AG04449 (cell line): Measurements from ENCODE around the gene ITGB8.

Source experiments
- CTCF ChIA-PET: fragments of 350-600 bp; formaldehyde crosslinking; extraction: SDS; loops from one replicate; lab custom pipeline; 2021; ENCODE audit warnings: antibody characterized with exemption; lab: Yijun Ruan, JAX
- POLR2A ChIA-PET: fragments of 400-600, 350-600 bp; formaldehyde crosslinking; extraction: SDS; loops from one replicate; lab custom pipeline; 2020; ENCODE audit warnings: antibody characterized with exemption, inconsistent platforms; lab: Yijun Ruan, JAX
- DNase-seq: peaks from one replicate; pipeline ENCODE4 v3.0.0-alpha.2; 2010; ENCODE audit warnings: low read depth, low spot score
- H3K4me3 ChIP-seq: 2 replicates; pipeline ENCODE4 v1.5.1; 2011; ENCODE audit warnings: low read depth, mild to moderate bottlenecking, control low read depth, low read length
- CTCF ChIP-seq: IDR thresholded peaks from one replicate; pipeline ENCODE4 v1.5.1; 2011; ENCODE audit warnings: mild to moderate bottlenecking, moderate library complexity, low read length, control low read depth, inconsistent platforms; ENCODE audit not compliant: insufficient read depth; ENCODE audit errors: missing control alignments

Gene ITGB8

GRCh38 chr7:20441991-20442441 is 111.3 kb downstream of the ITGB8 start:
- H3K4me3 ChIP-seq, result no peak overlapping the region
- TF ChIP-seq CTCF, result no peak
- ChIA-PET POLR2A (no interaction called here), CTCF (interaction anchor here (0.8 to 1.0 kb wide), 2 partner anchors 9 to 31 kb away, joined by 3 read pairs; no protein-coding TSS in a partner anchor)
- no peak for DNase-seq

GRCh38 chr7:20442951-20443350 is 112.3 kb downstream of the ITGB8 start:
- CTCF ChIA-PET, result no interaction called here
- TF ChIP-seq CTCF, result no peak
- H3K4me3 ChIP-seq, result no peak overlapping the region
- POLR2A ChIA-PET, result no interaction called here
- no peak for DNase-seq

GRCh38 chr7:20444030-20444800 is 113.5 kb downstream of the ITGB8 start:
- CTCF ChIA-PET, result no interaction called here
- TF ChIP-seq CTCF, result no peak
- no peak overlapping the region for H3K4me3 ChIP-seq
- POLR2A ChIA-PET, result no interaction called here
- DNase-seq, result no peak

DNA sequence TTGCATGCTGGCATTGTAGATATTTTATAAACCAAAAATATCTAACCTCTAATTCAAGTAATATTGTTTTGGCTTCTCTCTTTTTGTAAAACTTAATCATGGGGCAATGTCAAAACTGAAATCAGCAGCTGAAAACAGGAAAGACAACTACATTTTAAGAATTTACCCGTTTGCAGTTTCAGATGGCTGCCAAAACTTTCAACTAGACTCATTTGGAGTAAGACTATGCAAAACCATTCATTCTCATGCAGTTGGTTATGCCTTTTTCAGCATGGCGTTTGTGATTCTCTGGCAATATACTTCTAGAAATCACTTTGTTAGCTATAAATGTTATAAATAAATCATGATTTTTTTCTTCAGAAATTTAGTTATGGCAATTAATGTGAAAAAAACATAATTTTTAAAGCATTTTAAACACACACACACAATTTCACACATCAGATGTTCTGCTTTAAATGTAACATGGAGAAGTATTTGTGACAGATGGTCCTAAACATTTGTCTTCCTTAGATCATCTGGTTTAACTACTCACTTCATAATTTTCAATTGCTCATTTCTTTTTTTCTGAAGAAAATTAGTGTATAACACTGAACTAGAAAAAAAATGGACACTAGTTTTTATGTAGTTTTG is 116.4 kb downstream of the ITGB8 start:
- CTCF ChIA-PET, result no interaction called here

GRCh38 chr7:20449176-20449575 is 118.5 kb downstream of the ITGB8 start:
- ChIA-PET CTCF (interaction anchor here (1.2 kb wide), 1 partner anchor 8 kb away, joined by 4 read pairs; no protein-coding TSS in a partner anchor), POLR2A (no interaction called here)
- H3K4me3 ChIP-seq, result no peak overlapping the region
- DNase-seq, result no peak
- TF ChIP-seq CTCF, result no peak

More for the DNA sequence above, 116.4 kb downstream of the ITGB8 start:
- no peak overlapping the region for H3K4me3 ChIP-seq
- no peak for TF ChIP-seq CTCF
- POLR2A ChIA-PET, result no interaction called here
- no peak for DNase-seq

DNA sequence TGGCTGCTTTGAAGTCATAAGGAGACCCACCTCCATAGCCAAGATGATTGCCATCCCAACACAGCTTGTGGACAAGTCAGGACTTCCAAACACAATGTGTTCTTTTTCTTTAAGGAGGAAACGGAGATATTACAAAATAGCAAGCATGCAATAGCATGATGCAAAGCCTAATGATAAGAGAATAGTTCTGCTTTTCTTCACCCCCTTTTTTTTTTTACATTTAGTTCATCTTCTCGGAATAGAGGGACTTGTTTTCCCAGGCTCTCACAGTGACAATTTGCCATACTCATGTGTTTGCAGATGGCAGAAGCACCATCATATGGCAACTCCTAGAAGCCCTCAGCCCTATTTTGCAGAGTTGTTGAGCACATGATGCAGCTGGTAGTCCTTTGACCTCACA is 119.8 kb downstream of the ITGB8 start:
- no peak for TF ChIP-seq CTCF
- CTCF ChIA-PET, result interaction anchor here (0.7 kb wide), 1 partner anchor 9 kb away, joined by 3 read pairs; no protein-coding TSS in a partner anchor
- no peak overlapping the region for H3K4me3 ChIP-seq
- POLR2A ChIA-PET, result no interaction called here
- DNase-seq, result no peak
